Ascending aorta (tissue), 2 donors: ENCODE data around the gene ATP11A. TPM values are rescaled to one million over a fixed set of nuclear protein-coding genes. Genes with fewer than 3 reads are reported as not detected.
A peak's percentile ranks its signal among the peaks of the same experiment; 100 is the strongest.

Source experiments
- DNase-seq, 2 donors: peaks; one replicate each; pipeline ENCODE4 v3.0.0-alpha.2; 2019; ENCODE audit warnings: low spot score in 2 of 2
- H3K27ac ChIP-seq, 2 donors: fragments of 200-600 bp; sonication (generic); one replicate each; pipeline ENCODE4 v1.5.1; 2016 to 2017; ENCODE audit warnings: mild to moderate bottlenecking in 1 of 2
- H3K27me3 ChIP-seq: fragments of 200-600 bp; sonication (generic); one replicate; pipeline ENCODE4 v1.5.1; 2017
- H3K36me3 ChIP-seq, 2 donors: fragments of 200-600 bp; sonication (generic); one replicate each; pipeline ENCODE4 v1.5.1; 2016
- H3K4me1 ChIP-seq, 2 donors: fragments of 200-600 bp; sonication (generic); one replicate each; pipeline ENCODE4 v1.5.1; 2016 to 2017; ENCODE audit warnings: mild to moderate bottlenecking in 1 of 2
- H3K4me3 ChIP-seq, 2 donors: fragments of 200-600 bp; sonication (generic); one replicate each; pipeline ENCODE4 v1.5.1; 2016 to 2017; ENCODE audit warnings: mild to moderate bottlenecking in 1 of 2
- H3K9me3 ChIP-seq, 2 donors: fragments of 200-600 bp; sonication (generic); one replicate each; pipeline ENCODE4 v1.5.1; 2016
- CTCF ChIP-seq, 3 experiments: fragments of 200-600 bp in 2 of 3; fragments of 450-650 bp in 1 of 3; sonication (generic) in 2 of 3; IDR thresholded peaks; one replicate each; pipeline ENCODE4 v1.5.1; 2016 to 2019; ENCODE audit warnings: antibody characterized with exemption in 3 of 3, mild to moderate bottlenecking in 1 of 3, moderate library complexity in 1 of 3
- intact Hi-C: fragments of 100-400 bp; cut with DNase I; formaldehyde crosslinking; loops from one replicate; pipeline ENCODE4 v1.15.1; 2023
- total RNA-seq: library from RNA; depleted of rRNA; stranded (reverse); fragments of >200 nt; gene quantifications from one replicate; pipeline ENCODE4 v1.1.0, GENCODE V29; 2016

ATP11A gene
- total RNA-seq, 1 donor from 2014 or later = 50.1 TPM

- H3K9me3 ChIP-seq = no peaks in the 10 kb centered on the region
- TF ChIP-seq CTCF (IDR thresholded peaks at IDR 0.05) = no peak
- no peaks in the 10 kb centered on the region for H3K36me3 ChIP-seq
- peaks cover 0 to 10% of the 10 kb centered on the region in 2 donors for H3K4me1 ChIP-seq
- DNase-seq = peak in 1 of 2 donors; percentile 47
- H3K27ac ChIP-seq = no peak overlapping the region
- no peak overlapping the region for H3K4me3 ChIP-seq
- intact Hi-C loops = no loop called here
- H3K27me3 ChIP-seq = no peaks in the 10 kb centered on the region
Measured at GRCh38 chr13:112696001-112696868, 6.4 kb downstream of the ATP11A start.

DNA sequence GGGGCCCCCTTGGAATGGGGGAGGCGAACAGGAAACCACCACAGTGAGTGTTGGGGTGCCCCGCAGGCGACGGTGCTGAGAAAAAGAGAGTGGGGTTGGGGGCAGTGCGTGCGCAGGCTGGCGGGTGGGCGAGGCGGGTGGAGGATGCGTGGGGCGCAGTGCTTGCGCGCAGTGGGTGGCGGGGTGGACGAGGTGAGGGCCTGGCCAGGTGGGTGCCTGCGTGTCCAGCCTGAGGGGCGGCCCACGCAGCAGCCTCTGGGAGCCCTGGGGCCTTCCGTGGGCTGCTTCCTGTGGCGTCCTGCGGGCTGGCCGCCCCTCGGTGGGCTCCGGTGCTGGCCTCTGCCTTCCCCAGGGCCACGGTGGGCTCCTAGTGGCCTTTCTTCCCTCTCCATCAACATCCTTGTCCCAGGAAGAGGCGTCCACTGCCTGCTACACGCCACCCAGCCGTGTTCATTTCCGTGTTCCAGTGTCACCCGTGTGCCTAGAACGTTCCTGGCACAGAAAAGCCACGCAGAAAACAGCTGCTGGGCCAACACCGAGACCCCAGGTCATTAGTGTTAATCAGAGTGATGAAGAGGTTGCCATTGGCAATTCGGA lies 7.1 kb downstream of the ATP11A start:
- no peak overlapping the region for H3K27ac ChIP-seq
- peak in 1 of 2 donors; percentile 50 for DNase-seq

DNA sequence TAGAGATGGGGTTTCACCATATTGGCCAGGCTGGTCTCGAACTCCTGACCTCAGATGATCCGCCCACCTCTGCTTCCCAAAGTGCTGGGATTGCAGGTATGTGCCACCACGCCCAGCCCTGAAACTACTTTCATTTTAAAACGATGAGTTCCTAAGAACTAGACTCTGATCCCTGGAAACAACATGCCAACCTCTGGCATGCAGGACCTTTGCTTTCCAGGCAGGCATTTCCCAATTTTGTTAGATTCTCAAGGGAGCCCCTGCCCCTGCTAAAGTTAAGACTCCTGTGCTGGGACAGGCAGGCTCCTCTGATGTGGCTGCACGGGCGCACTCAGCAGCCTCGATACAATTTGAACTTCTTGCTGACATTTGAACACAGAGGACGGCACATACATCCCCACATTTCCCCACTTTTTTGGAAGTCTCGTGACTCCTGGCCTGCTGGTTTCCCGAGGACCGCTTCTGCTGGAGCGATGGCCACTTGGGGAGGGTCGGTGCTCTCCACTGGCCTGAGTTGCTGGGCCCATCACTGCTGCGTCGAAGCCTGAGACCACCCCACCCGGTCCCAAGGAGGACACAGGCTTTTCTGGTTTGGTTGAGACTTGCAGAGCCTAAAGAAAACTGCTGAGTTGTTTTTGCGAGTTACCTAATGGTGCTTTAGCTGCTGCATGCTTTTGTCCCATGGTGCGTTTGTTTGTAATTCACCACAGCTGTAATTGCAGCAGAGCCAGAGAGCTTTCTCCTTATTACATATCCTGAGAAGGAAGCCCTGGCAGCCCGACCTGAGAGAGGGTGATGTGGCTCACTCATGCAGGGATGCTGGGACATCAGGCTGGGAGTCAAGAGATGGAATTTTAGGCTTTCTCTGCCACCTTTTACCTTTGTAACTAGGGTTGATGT lies 8.2 kb downstream of the ATP11A start:
- no peak for TF ChIP-seq CTCF (IDR thresholded peaks at IDR 0.05)
- no peaks in the 10 kb centered on the region for H3K27me3 ChIP-seq
- no peaks in the 10 kb centered on the region for H3K9me3 ChIP-seq
- no peaks in the 10 kb centered on the region for H3K4me1 ChIP-seq
- intact Hi-C loops = no loop called here
- peak in 1 of 2 donors; percentile 52 for DNase-seq
- no peaks in the 10 kb centered on the region for H3K36me3 ChIP-seq
- H3K27ac ChIP-seq = no peak overlapping the region
- H3K4me3 ChIP-seq = no peak overlapping the region

More for the DNA sequence above, 7.1 kb downstream of the ATP11A start:
- TF ChIP-seq CTCF (IDR thresholded peaks at IDR 0.05) = no peak
- no peaks in the 10 kb centered on the region for H3K36me3 ChIP-seq
- H3K4me3 ChIP-seq = no peak overlapping the region
- no peaks in the 10 kb centered on the region for H3K27me3 ChIP-seq
- peaks cover 0 to 5% of the 10 kb centered on the region in 2 donors for H3K4me1 ChIP-seq
- no peaks in the 10 kb centered on the region for H3K9me3 ChIP-seq
- intact Hi-C loops = no loop called here

- peak in 1 of 2 donors; percentile 34 for DNase-seq
Measured at GRCh38 chr13:112699322-112699918, 9.6 kb downstream of the ATP11A start.

More at GRCh38 chr13:112699322-112699918, 9.6 kb downstream of the ATP11A start:
- H3K4me3 ChIP-seq = no peak overlapping the region
- H3K36me3 ChIP-seq = no peaks in the 10 kb centered on the region
- no peak overlapping the region for H3K27ac ChIP-seq
- H3K27me3 ChIP-seq = no peaks in the 10 kb centered on the region
- H3K4me1 ChIP-seq = no peaks in the 10 kb centered on the region
- intact Hi-C loops = no loop called here
- no peak for TF ChIP-seq CTCF (IDR thresholded peaks at IDR 0.05)
- no peaks in the 10 kb centered on the region for H3K9me3 ChIP-seq
